ENCODE data around the gene SPRED2. TPM values are rescaled to one million over a fixed set of nuclear protein-coding genes. Genes with fewer than 3 reads are reported as not detected.

SPRED2 gene
- total and polyA plus RNA-seq, 2 of the 8 experiments (the other 6 are each of a cell fraction or from before 2014, with no cell fraction given) = 15.3 to 22.5 TPM

DNA sequence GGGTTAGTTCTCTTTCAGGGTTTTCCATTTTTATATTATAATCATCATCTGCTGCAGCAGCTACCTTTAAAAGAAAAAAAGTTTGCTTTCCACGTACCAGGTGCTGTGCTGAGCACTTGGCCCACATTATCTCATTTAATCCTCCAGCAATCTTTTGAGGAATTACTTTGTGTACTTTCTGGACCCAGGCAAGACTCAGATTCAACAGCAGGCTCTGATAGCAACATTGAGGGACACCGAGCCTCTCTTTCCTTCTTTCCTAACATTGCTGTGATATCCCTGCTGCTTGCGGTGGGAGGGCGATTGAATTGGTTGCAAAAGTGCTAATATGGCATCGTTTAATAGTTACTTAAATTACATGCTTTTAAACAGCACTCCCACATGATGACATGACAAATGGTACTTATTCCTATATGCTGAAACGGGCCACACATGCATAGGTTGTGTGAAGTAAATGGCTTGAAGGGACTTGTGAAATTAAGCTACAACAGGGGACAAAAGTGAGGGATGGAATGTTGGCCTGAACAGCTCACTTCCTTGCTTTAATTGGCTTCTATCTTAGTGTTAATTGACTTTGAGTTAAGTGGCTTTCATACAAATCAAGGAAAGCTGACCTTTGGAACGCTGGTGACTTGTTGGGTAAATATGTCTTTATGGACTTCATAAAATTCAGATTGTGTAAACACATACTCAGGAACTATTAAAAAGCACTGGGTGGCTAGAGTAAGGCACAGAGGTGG is 21.2 kb downstream of the SPRED2 start:
- H3K9me3 ChIP-seq (ENCODE audit: insufficient read depth in 2 of 2, low read depth in 1 of 2, low read length in 1 of 2) = no peaks in the 10 kb centered on the region
- peak overlapping the region; percentile 22 for H4K91ac ChIP-seq (replicated peaks; ENCODE audit: insufficient read length, low read length)
- H4K8ac ChIP-seq (ENCODE audit: extremely low read depth, insufficient read depth, low read length) = no peak overlapping the region
- peak overlapping the region in 1 of 2 experiments; percentile 18; a peak in 2 of 4 replicates for H3K4me2 ChIP-seq (ENCODE audit: insufficient read depth in 1 of 2, low read depth in 2 of 2, low read length in 2 of 2)
- H3K23ac ChIP-seq (ENCODE audit: insufficient read length) = no peak overlapping the region
- no peak overlapping the region for H2BK20ac ChIP-seq (ENCODE audit: low read length)
- no peak overlapping the region for H2BK120ac ChIP-seq (replicated peaks; ENCODE audit: low read depth, low read length)
- no peak overlapping the region for H2AFZ ChIP-seq (ENCODE audit: low read length)
- H3K56ac ChIP-seq (replicated peaks; ENCODE audit: insufficient read length, low read depth, low read length) = no peak overlapping the region
- CTCF ChIA-PET (ENCODE audit: partially characterized antibody) = interaction anchor here (0.6 to 1.2 kb wide), 3 partner anchors 10 to 58 kb away, joined by 3 to 5 read pairs (median 4); no protein-coding TSS in a partner anchor
- TF ChIP-seq POLR2A (IDR thresholded peaks at IDR 0.05; ENCODE audit: control extremely low read depth in 1 of 2, low read depth in 2 of 2, low read length in 2 of 2) (no peak), SP4 (IDR thresholded peaks at IDR 0.05; ENCODE audit: low read length) (no peak), POU5F1 (IDR thresholded peaks at IDR 0.05; ENCODE audit: low read depth, low read length) (no peak), BRCA1 (IDR thresholded peaks at IDR 0.05; ENCODE audit: low read depth, low read length) (no peak), SP1 (IDR thresholded peaks at IDR 0.05; ENCODE audit: low read depth, low read length) (no peak), SAP30 (IDR thresholded peaks at IDR 0.05; ENCODE audit: insufficient read depth, insufficient replicate concordance, low read length) (no peak)
- TF ChIP-seq, protein P1, sequence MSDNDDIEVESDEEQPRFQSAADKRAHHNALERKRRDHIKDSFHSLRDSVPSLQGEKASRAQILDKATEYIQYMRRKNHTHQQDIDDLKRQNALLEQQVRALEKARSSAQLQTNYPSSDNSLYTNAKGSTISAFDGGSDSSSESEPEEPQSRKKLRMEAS (IDR thresholded peaks at IDR 0.05) = no peak
- TF ChIP-seq, protein P2, sequence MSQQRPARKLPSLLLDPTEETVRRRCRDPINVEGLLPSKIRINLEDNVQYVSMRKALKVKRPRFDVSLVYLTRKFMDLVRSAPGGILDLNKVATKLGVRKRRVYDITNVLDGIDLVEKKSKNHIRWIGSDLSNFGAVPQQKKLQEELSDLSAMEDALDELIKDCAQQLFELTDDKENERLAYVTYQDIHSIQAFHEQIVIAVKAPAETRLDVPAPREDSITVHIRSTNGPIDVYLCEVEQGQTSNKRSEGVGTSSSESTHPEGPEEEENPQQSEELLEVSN (IDR thresholded peaks at IDR 0.05) = no peak
- no peaks in the 10 kb centered on the region for H3K23me2 ChIP-seq (ENCODE audit: low read depth, low read length)
- peaks cover 0 to 27% of the 10 kb centered on the region in 2 experiments; a peak in 3 of 4 replicates for H3K79me2 ChIP-seq (ENCODE audit: control insufficient read depth in 1 of 2, insufficient read depth in 2 of 2, low read length in 2 of 2)
- H3K36me3 ChIP-seq (ENCODE audit: control insufficient read depth in 2 of 4, insufficient read depth in 4 of 4, low read length in 3 of 4) = no peaks in the 10 kb centered on the region
- H3K18ac ChIP-seq (ENCODE audit: extremely low read depth, low read length) = no peak overlapping the region
- H3K79me1 ChIP-seq (ENCODE audit: low read depth, low read length) = peaks cover 3% of the 10 kb centered on the region; the same call in 1 of the 2 replicates
- no peaks in the 10 kb centered on the region for H3K27me3 ChIP-seq (replicated peaks in 1 of 4; ENCODE audit: control insufficient read depth in 3 of 4, extremely low read depth in 1 of 4, insufficient read depth in 3 of 4, low read length in 3 of 4)
- H2BK15ac ChIP-seq (ENCODE audit: low read length) = no peak overlapping the region
- POLR2A ChIA-PET (ENCODE audit: partially characterized antibody) = no interaction called here
- no peak overlapping the region for H3K14ac ChIP-seq (ENCODE audit: insufficient read length)
- H2BK5ac ChIP-seq (ENCODE audit: low read depth, low read length) = peak overlapping the region; percentile 46; the same call in 1 of the 2 replicates
- H3K4me3 ChIP-seq (ENCODE audit: extremely low read depth in 1 of 4, insufficient read depth in 2 of 4, low read depth in 3 of 4, low read length in 4 of 4) = no peak overlapping the region
- H3K27ac ChIP-seq (ENCODE audit: low read depth, low read length) = no peak overlapping the region
- no peak overlapping the region for H3K4ac ChIP-seq (replicated peaks; ENCODE audit: insufficient read length, low read depth, low read length)
- peaks cover 5 to 31% (median 26%) of the 10 kb centered on the region in 4 experiments for H3K4me1 ChIP-seq (replicated peaks in 1 of 4; ENCODE audit: control insufficient read depth in 3 of 4, insufficient read depth in 4 of 4, low read length in 3 of 4)
- no peak overlapping the region for H3K9ac ChIP-seq (replicated peaks in 1 of 4; ENCODE audit: extremely low read depth in 1 of 4, low read depth in 3 of 4, low read length in 3 of 4)
- H2BK12ac ChIP-seq (ENCODE audit: low read depth, low read length) = 0 out of 2 replicates have a peak overlapping the region, but pooled peaks have one; percentile 42
- no peak for DNase-seq (ENCODE audit: low read depth in 1 of 2, low spot score in 2 of 2)
- FAIRE-seq = no peak
- H4K5ac ChIP-seq (ENCODE audit: insufficient read length, low read depth, low read length) = no peak overlapping the region
- WGBS, 2 experiments (ENCODE audit: extremely low coverage in 1 of 2, insufficient coverage in 1 of 2, insufficient read length in 1 of 2, insufficient replicate concordance in 2 of 2, low coverage in 1 of 2, low lambda C conversion rate in 2 of 2, missing lambda C conversion rate in 1 of 2) = 81% methylated on average over 7 of the region's 7 CpGs; no CpG with 5 or more reads in 1 of the 2 experiments
- peaks cover 0 to 2% of the 10 kb centered on the region in 2 experiments for H4K20me1 ChIP-seq (replicated peaks in 1 of 2; ENCODE audit: control insufficient read depth in 1 of 2, insufficient read depth in 2 of 2, low read length in 2 of 2)
- no peak overlapping the region for H2AK5ac ChIP-seq (ENCODE audit: low read depth, low read length)

Measured in H1 (cell line).